ENCODE data around the gene MCOLN1.
A peak's percentile ranks its signal among the peaks of the same experiment; 100 is the strongest.
"Not testable (repeated sequence)": the region's sequence is repeated elsewhere in the genome, so short reads cannot be mapped to it uniquely, and the experiment has no call there.

MCOLN1 gene

GRCh38 chr19:7535998-7536695 is 13.7 kb downstream of the MCOLN1 start:
- Mint-ChIP-seq H3K27ac (peak overlapping the region; percentile 86), H3K9me3 (no peaks in the 10 kb centered on the region), H3K4me1 (ENCODE audit: low read depth) (peaks cover 13% of the 10 kb centered on the region), H3K27me3 (ENCODE audit: low read depth) (no peaks in the 10 kb centered on the region), H3K4me3 (peak overlapping the region; percentile 94), H3K36me3 (ENCODE audit: low read depth) (peaks cover 16% of the 10 kb centered on the region)
- no peak for DNase-seq (ENCODE audit: low spot score)

- not testable (repeated sequence) for H3K4me3 Mint-ChIP-seq; H3K9me3 Mint-ChIP-seq; DNase-seq (ENCODE audit: low spot score); H3K27ac Mint-ChIP-seq; H3K27me3 Mint-ChIP-seq (ENCODE audit: low read depth)
- H3K4me1 Mint-ChIP-seq (ENCODE audit: low read depth), result peaks cover 19% of the 10 kb centered on the region
- H3K36me3 Mint-ChIP-seq (ENCODE audit: low read depth), result peaks cover 31% of the 10 kb centered on the region
Observed at GRCh38 chr19:7538990-7539389, 16.6 kb downstream of the MCOLN1 start.

GRCh38 chr19:7539827-7540425 is 17.5 kb downstream of the MCOLN1 start:
- H3K27me3 Mint-ChIP-seq (ENCODE audit: low read depth), result no peaks in the 10 kb centered on the region
- peaks cover 17% of the 10 kb centered on the region for H3K4me1 Mint-ChIP-seq (ENCODE audit: low read depth)
- H3K36me3 Mint-ChIP-seq (ENCODE audit: low read depth), result peaks cover 31% of the 10 kb centered on the region
- H3K4me3 Mint-ChIP-seq, result no peak overlapping the region
- no peak overlapping the region for H3K27ac Mint-ChIP-seq
- no peaks in the 10 kb centered on the region for H3K9me3 Mint-ChIP-seq
- DNase-seq (ENCODE audit: low spot score), result no peak

GRCh38 chr19:7540761-7541474 is 18.5 kb downstream of the MCOLN1 start:
- no peak overlapping the region for H3K4me3 Mint-ChIP-seq
- peaks cover 33% of the 10 kb centered on the region for H3K36me3 Mint-ChIP-seq (ENCODE audit: low read depth)
- no peaks in the 10 kb centered on the region for H3K27me3 Mint-ChIP-seq (ENCODE audit: low read depth)
- H3K27ac Mint-ChIP-seq, result no peak overlapping the region
- H3K4me1 Mint-ChIP-seq (ENCODE audit: low read depth), result peaks cover 22% of the 10 kb centered on the region
- no peaks in the 10 kb centered on the region for H3K9me3 Mint-ChIP-seq
- no peak for DNase-seq (ENCODE audit: low spot score)

GRCh38 chr19:7541475-7541824 is 19.0 kb downstream of the MCOLN1 start:
- Mint-ChIP-seq H3K9me3 (no peaks in the 10 kb centered on the region), H3K27ac (no peak overlapping the region), H3K4me1 (ENCODE audit: low read depth) (peaks cover 22% of the 10 kb centered on the region), H3K36me3 (ENCODE audit: low read depth) (peaks cover 35% of the 10 kb centered on the region), H3K4me3 (no peak overlapping the region), H3K27me3 (ENCODE audit: low read depth) (no peaks in the 10 kb centered on the region)
- no peak for DNase-seq (ENCODE audit: low spot score)

GRCh38 chr19:7541828-7542443 is 19.5 kb downstream of the MCOLN1 start:
- no peak for DNase-seq (ENCODE audit: low spot score)
- no peak overlapping the region for H3K27ac Mint-ChIP-seq
- H3K36me3 Mint-ChIP-seq (ENCODE audit: low read depth), result peaks cover 34% of the 10 kb centered on the region
- no peak overlapping the region for H3K4me3 Mint-ChIP-seq
- no peaks in the 10 kb centered on the region for H3K9me3 Mint-ChIP-seq
- H3K4me1 Mint-ChIP-seq (ENCODE audit: low read depth), result peaks cover 20% of the 10 kb centered on the region
- H3K27me3 Mint-ChIP-seq (ENCODE audit: low read depth), result no peaks in the 10 kb centered on the region

- Mint-ChIP-seq H3K4me1 (ENCODE audit: low read depth) (peaks cover 21% of the 10 kb centered on the region), H3K36me3 (ENCODE audit: low read depth) (peaks cover 34% of the 10 kb centered on the region), H3K9me3 (no peaks in the 10 kb centered on the region), H3K27me3 (ENCODE audit: low read depth) (no peaks in the 10 kb centered on the region), H3K4me3 (no peak overlapping the region), H3K27ac (no peak overlapping the region)
- DNase-seq (ENCODE audit: low spot score), result no peak
Observed at GRCh38 chr19:7542556-7543348, 20.3 kb downstream of the MCOLN1 start.

GRCh38 chr19:7544626-7545025 is 22.2 kb downstream of the MCOLN1 start:
- DNase-seq (ENCODE audit: low spot score), result no peak
- Mint-ChIP-seq H3K4me3 (peak overlapping the region; percentile 71), H3K9me3 (no peaks in the 10 kb centered on the region), H3K36me3 (ENCODE audit: low read depth) (peaks cover 29% of the 10 kb centered on the region), H3K27me3 (ENCODE audit: low read depth) (no peaks in the 10 kb centered on the region), H3K27ac (no peak overlapping the region), H3K4me1 (ENCODE audit: low read depth) (peaks cover 21% of the 10 kb centered on the region)

GRCh38 chr19:7545300-7545699 is 22.9 kb downstream of the MCOLN1 start:
- H3K27ac Mint-ChIP-seq, result no peak overlapping the region
- no peak for DNase-seq (ENCODE audit: low spot score)
- peaks cover 28% of the 10 kb centered on the region for H3K36me3 Mint-ChIP-seq (ENCODE audit: low read depth)
- H3K27me3 Mint-ChIP-seq (ENCODE audit: low read depth), result no peaks in the 10 kb centered on the region
- H3K9me3 Mint-ChIP-seq, result no peaks in the 10 kb centered on the region
- H3K4me1 Mint-ChIP-seq (ENCODE audit: low read depth), result peaks cover 21% of the 10 kb centered on the region
- no peak overlapping the region for H3K4me3 Mint-ChIP-seq

- Mint-ChIP-seq H3K27ac (peak overlapping the region; percentile 56), H3K4me3 (no peak overlapping the region), H3K9me3 (no peaks in the 10 kb centered on the region), H3K4me1 (ENCODE audit: low read depth) (peaks cover 21% of the 10 kb centered on the region), H3K36me3 (ENCODE audit: low read depth) (peaks cover 31% of the 10 kb centered on the region), H3K27me3 (ENCODE audit: low read depth) (no peaks in the 10 kb centered on the region)
- no peak for DNase-seq (ENCODE audit: low spot score)
Observed at GRCh38 chr19:7545904-7546303, 23.5 kb downstream of the MCOLN1 start.

GRCh38 chr19:7547159-7547558 is 24.7 kb downstream of the MCOLN1 start:
- no peak overlapping the region for H3K27ac Mint-ChIP-seq
- H3K9me3 Mint-ChIP-seq, result no peaks in the 10 kb centered on the region
- H3K4me1 Mint-ChIP-seq (ENCODE audit: low read depth), result peaks cover 21% of the 10 kb centered on the region
- H3K27me3 Mint-ChIP-seq (ENCODE audit: low read depth), result no peaks in the 10 kb centered on the region
- no peak for DNase-seq (ENCODE audit: low spot score)
- H3K4me3 Mint-ChIP-seq, result no peak overlapping the region
- H3K36me3 Mint-ChIP-seq (ENCODE audit: low read depth), result peaks cover 30% of the 10 kb centered on the region

- Mint-ChIP-seq H3K27me3 (ENCODE audit: low read depth) (no peaks in the 10 kb centered on the region), H3K36me3 (ENCODE audit: low read depth) (peaks cover 26% of the 10 kb centered on the region), H3K4me3 (no peak overlapping the region), H3K27ac (no peak overlapping the region), H3K4me1 (ENCODE audit: low read depth) (peaks cover 14% of the 10 kb centered on the region), H3K9me3 (no peaks in the 10 kb centered on the region)
- no peak for DNase-seq (ENCODE audit: low spot score)
Observed at GRCh38 chr19:7549429-7550148, 27.2 kb downstream of the MCOLN1 start.

GRCh38 chr19:7550169-7550770 is 27.8 kb downstream of the MCOLN1 start:
- peaks cover 25% of the 10 kb centered on the region for H3K36me3 Mint-ChIP-seq (ENCODE audit: low read depth)
- no peaks in the 10 kb centered on the region for H3K9me3 Mint-ChIP-seq
- no peak overlapping the region for H3K4me3 Mint-ChIP-seq
- peaks cover 12% of the 10 kb centered on the region for H3K4me1 Mint-ChIP-seq (ENCODE audit: low read depth)
- no peaks in the 10 kb centered on the region for H3K27me3 Mint-ChIP-seq (ENCODE audit: low read depth)
- no peak overlapping the region for H3K27ac Mint-ChIP-seq
- DNase-seq (ENCODE audit: low spot score), result no peak

Data from T-helper 2 cell treated with Interferon-gamma antibody and Interleukin-4, amounts not matched to agents 5 μg/mL and 100 μg/mL, for 36 hours (primary cell).